Activated CD8-positive, alpha-beta T cell treated with anti-CD3 and anti-CD28 coated beads for 36 hours (primary cell): ENCODE measurements around the gene CANT1. TPM values are rescaled to one million over a fixed set of nuclear protein-coding genes. Genes with fewer than 3 reads are reported as not detected.

Source experiments
- ATAC-seq: fragments of 200-7000 bp; cut with Tn5 transposase; one replicate; pipeline ENCODE4 v1.10.0; 2021; ENCODE audit warnings: mild to moderate bottlenecking, moderate library complexity
- CTCF ChIA-PET: fragments of 350-600 bp; sonication (Branson Sonifier 250); formaldehyde crosslinking; loops from one replicate; lab custom pipeline; 2021; ENCODE audit warnings: antibody characterized with exemption; lab: Charles Lee
- POLR2A ChIA-PET: fragments of 350-600 bp; sonication (Branson Sonifier 250); formaldehyde crosslinking; loops from one replicate; lab custom pipeline; 2021; ENCODE audit warnings: antibody characterized with exemption; lab: Charles Lee
- DNase-seq: peaks from one replicate; pipeline ENCODE4 v3.0.0-alpha.2; 2020
- H3K27ac Mint-ChIP-seq: one replicate; pipeline ENCODE4 v1.8.0; 2021; ENCODE audit warnings: mild to moderate bottlenecking, mixed read lengths
- H3K27me3 Mint-ChIP-seq: one replicate; pipeline ENCODE4 v1.8.0; 2021; ENCODE audit warnings: mixed read lengths
- H3K36me3 Mint-ChIP-seq: one replicate; pipeline ENCODE4 v1.8.0; 2021; ENCODE audit warnings: low read depth, mixed read lengths
- H3K4me1 Mint-ChIP-seq: one replicate; pipeline ENCODE4 v1.8.0; 2021; ENCODE audit warnings: low read depth, mixed read lengths
- H3K4me3 Mint-ChIP-seq: one replicate; pipeline ENCODE4 v1.8.0; 2021; ENCODE audit warnings: mild to moderate bottlenecking, moderate library complexity, mixed read lengths
- H3K9me3 Mint-ChIP-seq: one replicate; pipeline ENCODE4 v1.8.0; 2021; ENCODE audit warnings: mixed read lengths
- intact Hi-C: fragments of 100-400 bp; cut with micrococcal nuclease; formaldehyde crosslinking; loops from one replicate; pipeline ENCODE4 v1.10.0; 2022
- total RNA-seq, 2 experiments: library from RNA; stranded (reverse); gene quantifications; one replicate each; pipeline ENCODE4 v1.2.3, GENCODE V29; 2021
- TF ChIP-seq, protein P1 (sequence below): fragments of 200-600 bp; IDR thresholded peaks from one replicate; pipeline ENCODE4 v1.8.0; 2022; ENCODE audit warnings: antibody characterized with exemption, mild to moderate bottlenecking

Gene CANT1
- total RNA-seq, 2 experiments from 2014 or later, result 41.4 to 48.2 TPM

DNA sequence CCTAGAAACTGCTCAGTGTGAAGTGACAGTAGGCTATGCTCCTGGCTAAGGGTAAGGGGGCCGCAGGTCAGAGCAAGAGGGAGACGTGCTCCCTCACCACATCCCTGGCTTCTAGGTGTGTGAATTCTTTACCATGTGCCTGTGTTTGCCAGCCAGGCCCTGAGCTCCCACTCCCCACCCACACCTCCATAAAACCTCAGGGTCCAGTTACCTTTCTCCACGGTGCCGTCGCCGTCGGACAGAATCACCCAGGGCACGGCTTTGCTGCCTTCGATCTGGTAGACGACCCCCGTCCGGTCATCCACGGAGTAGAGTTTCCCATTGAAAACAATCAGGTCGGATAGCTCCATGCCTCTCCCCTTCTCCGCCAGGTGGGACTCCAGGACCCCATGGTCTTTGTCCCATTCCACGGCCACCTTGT, 12.8 kb downstream of the CANT1 start:
- TF ChIP-seq, protein P1, sequence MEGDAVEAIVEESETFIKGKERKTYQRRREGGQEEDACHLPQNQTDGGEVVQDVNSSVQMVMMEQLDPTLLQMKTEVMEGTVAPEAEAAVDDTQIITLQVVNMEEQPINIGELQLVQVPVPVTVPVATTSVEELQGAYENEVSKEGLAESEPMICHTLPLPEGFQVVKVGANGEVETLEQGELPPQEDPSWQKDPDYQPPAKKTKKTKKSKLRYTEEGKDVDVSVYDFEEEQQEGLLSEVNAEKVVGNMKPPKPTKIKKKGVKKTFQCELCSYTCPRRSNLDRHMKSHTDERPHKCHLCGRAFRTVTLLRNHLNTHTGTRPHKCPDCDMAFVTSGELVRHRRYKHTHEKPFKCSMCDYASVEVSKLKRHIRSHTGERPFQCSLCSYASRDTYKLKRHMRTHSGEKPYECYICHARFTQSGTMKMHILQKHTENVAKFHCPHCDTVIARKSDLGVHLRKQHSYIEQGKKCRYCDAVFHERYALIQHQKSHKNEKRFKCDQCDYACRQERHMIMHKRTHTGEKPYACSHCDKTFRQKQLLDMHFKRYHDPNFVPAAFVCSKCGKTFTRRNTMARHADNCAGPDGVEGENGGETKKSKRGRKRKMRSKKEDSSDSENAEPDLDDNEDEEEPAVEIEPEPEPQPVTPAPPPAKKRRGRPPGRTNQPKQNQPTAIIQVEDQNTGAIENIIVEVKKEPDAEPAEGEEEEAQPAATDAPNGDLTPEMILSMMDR, result no peak
- H3K36me3 Mint-ChIP-seq, result peaks cover 29% of the 10 kb centered on the region
- no peak overlapping the region for H3K4me3 Mint-ChIP-seq
- peaks cover 9% of the 10 kb centered on the region for H3K4me1 Mint-ChIP-seq
- ChIA-PET CTCF (interaction anchor here (1.3 kb wide), 1 partner anchor 25 kb away, joined by 5 read pairs; no protein-coding TSS in a partner anchor), POLR2A (interaction anchor here (1.9 kb wide), 1 partner anchor 12 kb away, joined by 5 read pairs; no protein-coding TSS in a partner anchor)
- no peaks in the 10 kb centered on the region for H3K27me3 Mint-ChIP-seq
- no peak overlapping the region for H3K27ac Mint-ChIP-seq
- ATAC-seq (no peak), DNase-seq (no peak)
- H3K9me3 Mint-ChIP-seq, result no peaks in the 10 kb centered on the region
- intact Hi-C loops, result no loop called here

DNA sequence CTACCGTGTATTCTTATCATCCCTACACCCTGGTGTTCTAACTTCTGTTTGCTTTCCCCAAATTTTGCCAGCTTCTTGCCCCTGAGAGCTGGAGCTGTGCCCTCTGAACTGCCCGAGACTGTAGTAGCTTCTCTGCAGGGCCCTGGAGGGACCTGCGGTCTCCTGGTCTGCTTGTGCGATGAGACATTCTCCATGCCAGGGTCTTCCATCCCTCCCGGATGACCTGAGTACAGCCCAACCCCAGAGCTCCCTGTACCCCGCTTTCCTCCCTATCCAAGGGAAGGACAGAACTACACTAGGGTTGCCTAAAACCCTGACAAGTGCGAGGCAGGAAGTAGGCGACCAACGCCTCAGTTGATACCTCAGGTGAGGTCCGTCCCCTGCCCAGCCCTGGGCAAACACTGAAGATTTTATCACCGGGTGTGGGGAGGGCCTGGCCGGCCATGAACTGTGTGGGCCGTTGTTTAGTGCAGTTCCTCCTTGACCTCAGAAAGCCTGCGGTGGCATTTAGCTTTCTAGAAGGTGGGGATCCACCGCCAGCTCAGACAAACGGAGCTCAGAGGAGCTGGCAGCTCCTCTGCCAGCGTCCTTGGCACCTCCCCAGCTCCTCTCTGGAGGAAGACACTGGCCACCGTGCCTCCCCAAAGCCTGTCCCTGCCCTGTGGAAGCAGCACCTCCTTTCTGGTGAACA, 13.7 kb downstream of the CANT1 start:
- intact Hi-C loops, result no loop called here
- ChIA-PET CTCF (interaction anchor here (1.1 to 1.3 kb wide), 2 partner anchors 25 to 130 kb away, joined by 3 to 5 read pairs; no protein-coding TSS in a partner anchor), POLR2A (interaction anchor here (1.9 kb wide), 1 partner anchor 13 kb away, joined by 5 read pairs; no protein-coding TSS in a partner anchor)
- Mint-ChIP-seq H3K9me3 (no peaks in the 10 kb centered on the region), H3K4me3 (no peak overlapping the region), H3K4me1 (peaks cover 5% of the 10 kb centered on the region), H3K36me3 (peaks cover 36% of the 10 kb centered on the region), H3K27ac (no peak overlapping the region), H3K27me3 (no peaks in the 10 kb centered on the region)
- ATAC-seq (no peak), DNase-seq (no peak)
- TF ChIP-seq, protein P1, result no peak

DNA sequence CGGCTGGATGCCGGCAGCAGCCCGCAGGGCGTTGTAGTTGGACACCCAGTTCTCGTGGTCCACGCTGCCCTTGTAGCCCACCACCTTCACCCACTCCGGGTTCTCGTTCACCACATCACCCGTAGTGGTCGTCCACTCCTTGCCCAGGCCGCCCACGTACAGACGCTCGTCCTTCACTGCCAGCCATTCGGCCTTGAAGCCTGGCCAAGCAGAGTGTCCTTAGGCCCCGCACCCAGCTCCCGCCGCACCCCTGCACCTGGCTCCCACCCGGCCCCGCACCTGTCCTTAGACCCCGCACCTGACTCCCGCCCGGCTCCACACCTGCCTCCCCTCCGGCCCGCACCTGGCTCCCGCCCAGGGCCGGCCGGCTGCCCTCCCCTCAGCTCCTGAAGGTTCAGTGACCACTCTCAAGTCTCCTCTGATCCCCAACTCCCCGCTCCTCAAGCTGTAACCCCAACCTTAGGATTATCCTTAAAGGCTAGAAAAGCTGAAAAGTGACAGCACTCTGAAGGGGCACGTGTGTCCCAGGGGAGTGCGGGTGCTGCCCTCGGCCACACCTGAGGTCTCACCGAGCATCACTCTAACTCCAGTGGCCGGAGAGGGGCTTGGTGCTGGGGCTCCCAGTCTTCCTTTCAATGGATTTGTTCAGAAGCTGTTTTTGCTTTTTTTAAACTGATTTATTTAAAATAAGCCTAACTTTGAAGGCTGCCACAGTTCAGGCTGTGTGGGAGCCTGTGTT, 14.4 kb downstream of the CANT1 start:
- Mint-ChIP-seq H3K27me3 (no peaks in the 10 kb centered on the region), H3K36me3 (peaks cover 40% of the 10 kb centered on the region), H3K4me3 (no peak overlapping the region), H3K4me1 (peaks cover 5% of the 10 kb centered on the region), H3K27ac (no peak overlapping the region), H3K9me3 (no peaks in the 10 kb centered on the region)
- intact Hi-C loops, result no loop called here
- no peak for ATAC-seq
- no peak for DNase-seq
- POLR2A ChIA-PET, result no interaction called here
- CTCF ChIA-PET, result interaction anchor here (0.8 to 1.3 kb wide), 5 partner anchors 13 to 129 kb away, joined by 3 to 5 read pairs (median 3); no protein-coding TSS in a partner anchor
- TF ChIP-seq, protein P1, result no peak

DNA sequence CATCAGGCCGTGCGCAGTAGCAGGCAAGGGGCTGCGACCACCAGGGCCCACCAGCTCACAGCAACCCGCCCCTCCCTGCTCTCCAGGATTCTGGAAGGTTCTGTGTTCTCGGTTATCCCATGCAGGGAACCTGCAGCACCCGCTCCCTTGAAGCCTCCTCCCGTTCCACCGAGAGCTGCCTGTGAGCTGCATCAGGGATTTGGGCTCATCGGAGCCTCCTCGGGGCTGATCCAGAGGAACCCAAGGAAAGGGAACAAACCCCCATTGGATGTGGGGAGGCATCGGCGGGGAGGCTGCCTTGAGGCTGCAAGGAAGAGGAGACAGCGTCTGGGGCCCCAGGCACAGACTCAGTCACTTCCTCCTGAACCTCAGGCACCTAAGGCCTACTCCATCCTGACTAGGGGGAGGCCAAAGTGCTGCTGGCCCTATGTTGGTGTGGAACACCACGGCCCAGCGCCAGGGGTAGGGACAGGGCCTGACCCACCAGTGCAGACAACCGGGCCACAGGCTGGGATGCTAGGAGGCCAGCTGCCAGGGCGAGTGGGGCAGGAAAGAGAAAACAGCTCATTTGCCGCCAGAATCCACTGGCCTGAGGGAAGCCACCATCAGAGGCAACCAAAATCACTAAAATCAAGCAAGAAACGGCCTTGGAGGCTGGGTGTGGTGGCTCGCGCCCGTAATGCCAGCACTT, 15.4 kb downstream of the CANT1 start:
- no peak for DNase-seq

More for the DNA sequence above, 15.4 kb downstream of the CANT1 start:
- ChIA-PET CTCF (interaction anchor here (0.7 to 1.8 kb wide), 6 partner anchors 13 to 48 kb away, joined by 3 to 4 read pairs (median 3); partner anchors contain the start of gene CANT1), POLR2A (no interaction called here)
- Mint-ChIP-seq H3K27me3 (no peaks in the 10 kb centered on the region), H3K36me3 (peaks cover 36% of the 10 kb centered on the region), H3K9me3 (no peaks in the 10 kb centered on the region), H3K4me3 (no peak overlapping the region), H3K27ac (no peak overlapping the region), H3K4me1 (peaks cover 5% of the 10 kb centered on the region)
- TF ChIP-seq, protein P1, result no peak
- ATAC-seq, result no peak
- intact Hi-C loops, result no loop called here
